ENCODE results near the gene INF2. TPM values are rescaled to one million over a fixed set of nuclear protein-coding genes. Genes with fewer than 3 reads are reported as not detected.

INF2 gene
- total RNA-seq: 10 to 100 TPM; 21.9 to 43.5 TPM

GRCh38 chr14:104689109-104689880 lies at the start of gene INF2:
Gene INF2, plus strand, starts transcription at chr14:104689618. Its CDS starts 11,748 bp downstream, at chr14:104701366.
- no peak for DNase-seq (ENCODE audit: low spot score)
- peaks cover 0 to 70% of the 10 kb centered on the region in 2 donors for H3K4me1 ChIP-seq
- TF ChIP-seq, protein P1, sequence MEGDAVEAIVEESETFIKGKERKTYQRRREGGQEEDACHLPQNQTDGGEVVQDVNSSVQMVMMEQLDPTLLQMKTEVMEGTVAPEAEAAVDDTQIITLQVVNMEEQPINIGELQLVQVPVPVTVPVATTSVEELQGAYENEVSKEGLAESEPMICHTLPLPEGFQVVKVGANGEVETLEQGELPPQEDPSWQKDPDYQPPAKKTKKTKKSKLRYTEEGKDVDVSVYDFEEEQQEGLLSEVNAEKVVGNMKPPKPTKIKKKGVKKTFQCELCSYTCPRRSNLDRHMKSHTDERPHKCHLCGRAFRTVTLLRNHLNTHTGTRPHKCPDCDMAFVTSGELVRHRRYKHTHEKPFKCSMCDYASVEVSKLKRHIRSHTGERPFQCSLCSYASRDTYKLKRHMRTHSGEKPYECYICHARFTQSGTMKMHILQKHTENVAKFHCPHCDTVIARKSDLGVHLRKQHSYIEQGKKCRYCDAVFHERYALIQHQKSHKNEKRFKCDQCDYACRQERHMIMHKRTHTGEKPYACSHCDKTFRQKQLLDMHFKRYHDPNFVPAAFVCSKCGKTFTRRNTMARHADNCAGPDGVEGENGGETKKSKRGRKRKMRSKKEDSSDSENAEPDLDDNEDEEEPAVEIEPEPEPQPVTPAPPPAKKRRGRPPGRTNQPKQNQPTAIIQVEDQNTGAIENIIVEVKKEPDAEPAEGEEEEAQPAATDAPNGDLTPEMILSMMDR (IDR thresholded peaks at IDR 0.05): no peak
- no peaks in the 10 kb centered on the region for H3K36me3 ChIP-seq
- H3K27ac ChIP-seq: peak within 1 kb of the TSS; percentile 84 to 91
- no peaks in the 10 kb centered on the region for H3K9me3 ChIP-seq
- H3K4me3 ChIP-seq: peak within 1 kb of the TSS; percentile 86 to 98
- H3K27me3 ChIP-seq: no peaks in the 10 kb centered on the region

DNA sequence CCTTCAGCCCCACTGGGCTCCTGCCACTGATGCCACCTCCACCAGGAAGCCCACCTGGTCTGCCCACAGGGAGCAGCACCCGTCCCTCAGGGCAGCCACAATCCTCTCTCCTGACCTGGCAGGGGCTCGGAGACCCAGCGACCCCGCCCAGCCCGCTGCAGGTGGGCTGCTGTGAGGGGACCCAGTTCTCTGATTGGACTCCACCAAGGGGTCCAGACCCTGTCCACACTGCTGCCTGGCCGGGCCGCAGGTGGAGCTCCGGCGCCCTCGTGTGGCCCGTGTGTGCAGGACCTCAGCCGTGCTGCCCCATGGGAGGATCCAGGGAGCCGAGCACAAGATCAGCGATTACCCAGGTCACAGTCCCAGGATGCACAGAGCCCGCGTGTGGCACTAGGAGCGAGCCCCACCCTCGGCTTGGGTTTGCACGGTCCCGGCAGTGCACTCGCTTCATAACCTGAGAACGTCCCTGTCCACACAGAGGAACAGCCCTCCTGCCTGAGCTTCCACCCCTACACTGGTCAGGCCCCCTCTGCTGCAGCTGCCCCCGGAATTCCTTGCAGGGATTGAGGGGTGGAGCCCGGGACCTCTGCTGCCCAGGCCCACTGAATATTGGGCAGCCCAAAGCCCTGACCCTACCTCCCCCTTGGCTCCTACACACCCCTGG lies 49.4 kb upstream of the INF2 start:
- Histone ChIP-seq H3K36me3 (no peaks in the 10 kb centered on the region), H3K27me3 (no peaks in the 10 kb centered on the region), H3K9me3 (no peaks in the 10 kb centered on the region), H3K27ac (no peak overlapping the region), H3K4me1 (peaks cover 0 to 6% of the 10 kb centered on the region in 2 donors), H3K4me3 (no peak overlapping the region)
- DNase-seq (ENCODE audit: low spot score): no peak
- TF ChIP-seq, protein P1 (IDR thresholded peaks at IDR 0.05): peak; percentile 89 to 95

DNA sequence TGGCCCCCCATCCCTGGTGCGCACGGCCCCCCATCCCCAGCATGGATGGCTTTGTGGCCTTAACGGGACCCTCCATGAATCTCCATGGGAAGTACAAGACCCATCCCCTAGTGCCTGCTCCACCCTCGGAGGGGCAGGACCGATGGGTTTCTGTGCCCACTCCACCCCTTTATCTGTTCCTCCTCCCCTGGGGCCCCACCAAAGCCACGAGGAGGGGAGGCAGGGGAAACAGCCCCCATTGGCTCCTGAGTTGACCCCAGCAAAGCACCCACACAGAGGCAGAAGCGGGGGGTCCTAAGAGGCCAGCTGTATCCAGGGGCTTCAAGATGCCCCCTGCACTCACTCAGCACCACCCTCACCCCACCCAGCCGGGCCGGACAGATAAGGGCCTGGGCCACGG lies 48.7 kb upstream of the INF2 start:
- H3K4me1 ChIP-seq: peaks cover 0 to 6% of the 10 kb centered on the region in 2 donors
- TF ChIP-seq, protein P1 (IDR thresholded peaks at IDR 0.05): no peak
- no peak overlapping the region for H3K27ac ChIP-seq
- no peaks in the 10 kb centered on the region for H3K27me3 ChIP-seq
- H3K9me3 ChIP-seq: no peaks in the 10 kb centered on the region
- no peak overlapping the region for H3K4me3 ChIP-seq
- DNase-seq (ENCODE audit: low spot score): no peak
- no peaks in the 10 kb centered on the region for H3K36me3 ChIP-seq

DNA sequence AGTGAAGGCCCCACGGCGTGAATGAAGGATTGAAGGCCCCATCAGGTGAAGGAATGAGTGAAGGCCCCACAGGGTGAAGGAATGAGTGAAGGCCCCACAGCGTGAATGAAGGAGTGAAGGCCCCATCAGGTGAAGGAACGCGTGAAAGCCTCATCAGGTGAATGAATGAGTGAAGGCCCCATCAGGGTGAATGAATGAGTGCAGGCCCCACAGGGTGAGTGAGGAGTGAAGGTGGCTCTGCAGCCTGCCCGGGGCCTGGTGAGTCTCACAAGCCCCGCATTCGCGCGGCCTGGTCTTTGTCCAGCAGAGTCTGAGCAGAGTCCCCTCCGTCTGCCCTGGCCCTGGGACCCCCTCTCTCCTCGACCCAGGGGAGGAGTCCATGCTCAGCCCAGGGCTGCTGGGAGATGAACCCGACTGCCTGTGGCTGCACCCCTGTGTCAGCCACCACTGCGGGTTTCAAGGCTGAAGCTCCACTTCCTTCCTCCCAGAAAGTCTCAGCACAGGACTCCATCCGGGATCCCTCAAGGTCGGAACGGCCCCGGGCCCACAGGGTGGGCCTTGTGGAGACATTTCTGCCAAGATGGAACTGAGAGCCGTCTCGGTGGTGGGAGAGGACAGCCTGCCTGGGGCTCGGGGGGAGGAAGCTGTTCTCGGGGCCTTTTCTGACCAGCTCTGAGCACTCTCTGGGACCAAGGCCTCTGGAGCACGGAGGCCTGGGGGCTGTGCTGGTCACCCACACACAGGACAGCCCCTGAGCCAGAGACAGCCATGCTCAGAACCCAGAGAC lies 47.5 kb upstream of the INF2 start:
- no peaks in the 10 kb centered on the region for H3K9me3 ChIP-seq
- TF ChIP-seq, protein P1 (IDR thresholded peaks at IDR 0.05): no peak
- no peak for DNase-seq (ENCODE audit: low spot score)
- H3K27me3 ChIP-seq: no peaks in the 10 kb centered on the region
- no peak overlapping the region for H3K4me3 ChIP-seq
- H3K36me3 ChIP-seq: no peaks in the 10 kb centered on the region
- H3K27ac ChIP-seq: no peak overlapping the region
- H3K4me1 ChIP-seq: peaks cover 0 to 6% of the 10 kb centered on the region in 2 donors

DNA sequence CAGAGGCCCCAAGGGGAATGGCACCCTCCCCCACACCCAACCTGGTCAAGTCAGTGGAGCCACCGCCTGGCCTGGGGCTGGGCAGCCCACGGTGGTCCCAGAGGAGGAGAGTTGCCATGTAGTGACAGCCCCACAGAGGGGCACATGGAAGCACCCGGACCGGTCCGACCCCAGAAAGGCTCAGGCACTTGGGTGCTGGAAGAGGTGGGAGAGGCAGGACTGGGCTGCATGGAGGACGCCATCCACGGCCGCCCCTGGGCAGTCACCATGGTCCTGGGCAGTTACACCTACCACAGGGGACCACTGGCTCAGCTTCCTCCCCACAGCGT lies 46.9 kb upstream of the INF2 start:
- no peaks in the 10 kb centered on the region for H3K9me3 ChIP-seq

More for the DNA sequence above, 46.9 kb upstream of the INF2 start:
- no peak overlapping the region for H3K4me3 ChIP-seq
- no peaks in the 10 kb centered on the region for H3K27me3 ChIP-seq
- TF ChIP-seq, protein P1 (IDR thresholded peaks at IDR 0.05): no peak
- H3K27ac ChIP-seq: no peak overlapping the region
- H3K36me3 ChIP-seq: no peaks in the 10 kb centered on the region
- DNase-seq (ENCODE audit: low spot score): no peak
- peaks cover 0 to 6% of the 10 kb centered on the region in 2 donors for H3K4me1 ChIP-seq
